ENCODE data around the gene TSPAN5.

TSPAN5 gene

DNA sequence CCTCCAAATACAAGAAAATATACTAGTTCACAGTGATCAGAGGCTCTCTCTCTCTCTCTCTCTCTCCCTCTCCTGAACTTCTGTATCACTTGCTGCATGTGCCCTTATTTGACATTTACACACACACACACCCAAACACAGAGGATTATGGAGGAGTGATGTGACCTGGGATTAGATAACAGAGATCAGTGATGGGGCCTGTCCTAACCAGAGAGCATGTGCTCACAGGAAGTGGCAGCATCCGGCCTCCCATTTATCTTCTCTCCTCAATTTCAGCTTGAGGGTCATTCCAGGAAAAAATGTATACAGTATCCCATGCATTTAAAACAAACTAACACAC, 143.0 kb downstream of the TSPAN5 start:
- peak; percentile 22 for DNase-seq (ENCODE audit: low read depth)
- no peak overlapping the region for H3K4me3 ChIP-seq (replicated peaks; ENCODE audit: low read depth, low read length)
- TF ChIP-seq, protein P1, sequence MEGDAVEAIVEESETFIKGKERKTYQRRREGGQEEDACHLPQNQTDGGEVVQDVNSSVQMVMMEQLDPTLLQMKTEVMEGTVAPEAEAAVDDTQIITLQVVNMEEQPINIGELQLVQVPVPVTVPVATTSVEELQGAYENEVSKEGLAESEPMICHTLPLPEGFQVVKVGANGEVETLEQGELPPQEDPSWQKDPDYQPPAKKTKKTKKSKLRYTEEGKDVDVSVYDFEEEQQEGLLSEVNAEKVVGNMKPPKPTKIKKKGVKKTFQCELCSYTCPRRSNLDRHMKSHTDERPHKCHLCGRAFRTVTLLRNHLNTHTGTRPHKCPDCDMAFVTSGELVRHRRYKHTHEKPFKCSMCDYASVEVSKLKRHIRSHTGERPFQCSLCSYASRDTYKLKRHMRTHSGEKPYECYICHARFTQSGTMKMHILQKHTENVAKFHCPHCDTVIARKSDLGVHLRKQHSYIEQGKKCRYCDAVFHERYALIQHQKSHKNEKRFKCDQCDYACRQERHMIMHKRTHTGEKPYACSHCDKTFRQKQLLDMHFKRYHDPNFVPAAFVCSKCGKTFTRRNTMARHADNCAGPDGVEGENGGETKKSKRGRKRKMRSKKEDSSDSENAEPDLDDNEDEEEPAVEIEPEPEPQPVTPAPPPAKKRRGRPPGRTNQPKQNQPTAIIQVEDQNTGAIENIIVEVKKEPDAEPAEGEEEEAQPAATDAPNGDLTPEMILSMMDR (IDR thresholded peaks at IDR 0.05; ENCODE audit: low read length, missing control alignments) = no peak

DNA sequence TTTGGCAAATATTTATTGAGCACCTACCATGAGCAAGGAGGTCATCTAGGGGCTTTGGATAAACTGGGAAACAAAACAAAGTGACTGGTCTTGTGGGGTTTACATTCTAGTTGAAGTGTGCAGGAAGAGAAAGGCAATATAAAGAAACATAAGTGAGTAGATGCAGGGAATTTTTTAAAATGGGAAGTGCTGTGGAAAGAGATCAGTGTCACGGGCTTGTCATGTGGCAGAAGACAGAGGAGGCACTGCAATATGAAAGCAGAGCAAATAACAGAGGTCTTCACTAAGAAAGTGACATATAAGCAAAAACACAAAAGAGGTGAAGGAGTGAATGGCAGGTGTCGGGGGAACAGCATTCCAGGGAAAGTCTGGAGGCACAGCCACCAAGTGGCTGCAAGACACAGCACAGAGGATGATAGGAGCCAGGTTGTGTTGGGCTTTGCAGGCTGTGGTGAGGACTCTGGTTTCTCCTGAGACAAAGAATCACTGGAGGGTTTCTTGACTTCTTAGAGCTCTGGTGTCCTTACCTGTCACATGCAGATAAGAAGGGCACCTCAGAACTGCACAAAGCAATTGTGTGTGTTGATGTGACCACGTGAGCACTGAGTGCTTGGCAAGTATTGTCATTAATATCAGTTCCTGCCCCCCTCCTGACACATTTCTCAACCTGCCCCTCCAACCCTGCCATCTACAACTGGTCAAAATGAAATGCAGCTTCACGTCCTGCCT, 143.5 kb downstream of the TSPAN5 start:
- TF ChIP-seq, protein P1 (IDR thresholded peaks at IDR 0.05; ENCODE audit: low read length, missing control alignments) = no peak
- no peak for DNase-seq (ENCODE audit: low read depth)
- no peak overlapping the region for H3K4me3 ChIP-seq (replicated peaks; ENCODE audit: low read depth, low read length)

DNA sequence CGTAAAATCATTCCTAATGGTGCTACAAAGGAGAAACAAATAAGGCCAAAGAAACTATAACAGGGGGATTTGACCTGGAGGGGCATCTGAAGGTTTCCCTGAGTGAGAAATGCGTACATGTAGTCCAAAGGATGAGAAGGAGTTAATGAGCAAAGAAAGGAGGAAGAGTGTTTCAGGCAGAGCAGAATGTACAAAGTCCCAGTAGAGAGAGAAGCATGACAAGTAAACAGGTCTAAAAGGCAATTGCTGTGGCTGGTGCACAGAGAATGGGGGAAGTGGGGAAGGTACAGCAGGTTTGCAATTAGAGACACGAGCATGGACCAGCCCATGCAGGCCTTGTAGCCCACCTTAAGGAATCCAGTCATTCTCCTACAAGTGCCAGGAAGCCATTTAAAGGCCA, 145.5 kb downstream of the TSPAN5 start:
- H3K4me3 ChIP-seq (replicated peaks; ENCODE audit: low read depth, low read length) = no peak overlapping the region
- TF ChIP-seq, protein P1 (IDR thresholded peaks at IDR 0.05; ENCODE audit: low read length, missing control alignments) = no peak
- no peak for DNase-seq (ENCODE audit: low read depth)

DNA sequence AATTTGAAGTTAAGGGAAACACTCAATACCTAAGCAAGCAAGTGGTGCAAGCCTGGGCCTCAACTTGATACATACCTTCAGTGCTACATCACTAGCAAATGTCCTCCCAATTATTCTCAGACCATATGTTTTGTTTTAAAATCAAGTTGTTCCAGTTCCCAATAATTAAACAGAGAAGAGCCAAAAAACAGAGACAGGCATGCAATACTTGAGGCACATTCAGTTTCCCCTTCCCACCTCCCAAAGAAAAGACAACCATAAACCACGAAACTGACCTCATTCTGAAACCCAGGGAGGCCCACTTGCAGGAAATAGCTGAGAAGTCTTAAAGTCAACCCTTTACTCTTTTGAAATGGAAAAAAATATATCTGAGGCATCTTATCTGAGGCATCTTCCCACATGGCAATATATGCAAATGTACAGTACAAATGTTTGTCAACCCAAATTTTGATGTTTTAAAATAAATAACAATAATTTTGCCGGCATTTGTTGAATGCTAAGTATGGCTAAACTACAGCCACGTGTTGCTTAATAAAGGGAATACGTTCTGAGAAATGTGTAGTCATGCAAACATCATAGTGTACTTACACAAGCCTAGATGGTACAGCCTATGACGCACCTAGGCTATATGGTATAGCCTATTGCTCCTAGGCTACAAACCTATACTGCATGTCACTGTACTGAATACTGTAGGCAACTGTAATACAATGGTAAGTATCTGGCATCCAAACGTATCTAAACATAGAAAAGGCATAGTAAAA, 147.5 kb downstream of the TSPAN5 start:
- no peak overlapping the region for H3K4me3 ChIP-seq (replicated peaks; ENCODE audit: low read depth, low read length)
- DNase-seq (ENCODE audit: low read depth) = peak; percentile 83
- TF ChIP-seq, protein P1 (IDR thresholded peaks at IDR 0.05; ENCODE audit: low read length, missing control alignments) = no peak

DNA sequence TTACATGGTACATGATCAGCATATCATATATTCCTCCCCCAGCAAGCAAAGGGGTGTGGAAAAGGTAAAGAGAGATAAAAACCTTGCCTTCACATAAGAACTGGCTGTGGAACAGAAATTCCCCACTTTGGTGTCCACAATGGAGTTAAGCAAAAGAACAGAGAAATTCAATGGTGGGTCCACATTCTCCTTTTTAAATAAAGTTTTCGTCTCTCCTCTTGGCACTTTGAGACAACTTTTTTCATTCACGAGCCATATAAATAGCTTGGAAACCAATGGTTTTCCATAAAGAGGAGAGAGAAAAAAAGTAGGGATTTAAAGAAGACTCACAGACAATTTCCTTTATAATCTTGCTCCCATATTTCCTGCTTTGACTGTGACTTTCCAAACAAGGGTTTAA, 148.1 kb downstream of the TSPAN5 start:
- H3K4me3 ChIP-seq (replicated peaks; ENCODE audit: low read depth, low read length) = no peak overlapping the region
- TF ChIP-seq, protein P1 (IDR thresholded peaks at IDR 0.05; ENCODE audit: low read length, missing control alignments) = no peak
- no peak for DNase-seq (ENCODE audit: low read depth)

DNA sequence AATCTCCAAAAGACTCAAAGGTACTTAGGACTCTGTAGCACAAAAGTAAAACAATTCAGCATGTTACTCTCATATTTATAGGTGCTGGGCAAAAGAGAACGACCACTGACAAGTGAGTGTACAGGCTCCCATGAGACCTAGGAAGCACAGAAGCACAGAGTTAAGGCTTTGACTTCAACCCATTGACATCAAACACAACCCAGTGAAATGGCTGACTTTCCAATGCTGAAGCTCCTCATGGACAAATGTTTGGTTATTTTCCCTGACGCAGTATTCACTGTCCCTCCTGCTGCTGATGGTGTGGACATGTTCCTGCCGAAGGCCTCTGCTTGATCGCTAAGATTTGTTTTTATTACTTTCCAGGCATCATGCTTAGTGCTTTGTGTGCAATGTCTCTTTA, 148.7 kb downstream of the TSPAN5 start:
- H3K4me3 ChIP-seq (replicated peaks; ENCODE audit: low read depth, low read length) = no peak overlapping the region
- no peak for DNase-seq (ENCODE audit: low read depth)
- TF ChIP-seq, protein P1 (IDR thresholded peaks at IDR 0.05; ENCODE audit: low read length, missing control alignments) = no peak

Measured in fibroblast of pulmonary artery (primary cell).